CD4-positive, alpha-beta memory T cell (primary cell): ENCODE measurements around the gene GRAP2. TPM values are rescaled to one million over a fixed set of nuclear protein-coding genes. Genes with fewer than 3 reads are reported as not detected.

ENCODE experiments used
- CTCF ChIA-PET: fragments of 350-600 bp; sonication (Branson Sonifier 250); formaldehyde crosslinking; loops from one replicate; lab custom pipeline; 2021; ENCODE audit warnings: inconsistent platforms; ENCODE audit not compliant: partially characterized antibody; lab: Charles Lee
- POLR2A ChIA-PET: fragments of 350-600 bp; sonication (Branson Sonifier 250); formaldehyde crosslinking; loops from one replicate; lab custom pipeline; 2021; ENCODE audit not compliant: partially characterized antibody; lab: Charles Lee
- DNase-seq, 5 donors: peaks; one replicate each; pipeline versions ENCODE4 v3.0.0 to v3.0.0-alpha.2; 2020 to 2022; ENCODE audit warnings: mixed read lengths in 1 of 5
- H3K27ac ChIP-seq: one replicate; pipeline ENCODE4 v1.7.0; 2013; ENCODE audit warnings: low read depth, low read length
- H3K27me3 ChIP-seq: 2 replicates; pipeline ENCODE4 v1.7.0; 2013; ENCODE audit warnings: mild to moderate bottlenecking, low read length, moderate library complexity; ENCODE audit not compliant: insufficient read depth
- H3K36me3 ChIP-seq: 2 replicates; pipeline ENCODE4 v1.7.0; 2013; ENCODE audit warnings: mild to moderate bottlenecking, low read length, moderate library complexity; ENCODE audit not compliant: insufficient read depth
- H3K4me1 ChIP-seq: 2 replicates; pipeline ENCODE4 v1.7.0; 2013; ENCODE audit warnings: mild to moderate bottlenecking, low read length, moderate library complexity; ENCODE audit not compliant: insufficient read depth
- H3K4me3 ChIP-seq, 2 donors: one replicate each; pipeline ENCODE4 v1.7.0; 2013; ENCODE audit warnings: low read length in 2 of 2, mild to moderate bottlenecking in 1 of 2
- H3K9me3 ChIP-seq, 2 donors: one replicate each; pipeline ENCODE4 v1.7.0; 2013; ENCODE audit warnings: low read length in 2 of 2, control low read depth in 1 of 2; ENCODE audit not compliant: control insufficient read depth in 1 of 2
- H3K27ac Mint-ChIP-seq, 7 donors: one replicate each; pipeline ENCODE4 v1.8.0; 2020 to 2021; ENCODE audit warnings: mixed read lengths in 7 of 7, mild to moderate bottlenecking in 6 of 7, inconsistent platforms in 3 of 7, moderate library complexity in 3 of 7
- H3K27me3 Mint-ChIP-seq, 2 donors: one replicate each; pipeline ENCODE4 v1.8.0; 2020 to 2021; ENCODE audit warnings: mixed read lengths in 2 of 2
- H3K36me3 Mint-ChIP-seq, 2 donors: one replicate each; pipeline ENCODE4 v1.8.0; 2020 to 2021; ENCODE audit warnings: mixed read lengths in 2 of 2, inconsistent platforms in 1 of 2, mild to moderate bottlenecking in 1 of 2
- H3K4me1 Mint-ChIP-seq, 4 donors: one replicate each; pipeline ENCODE4 v1.8.0; 2020 to 2021; ENCODE audit warnings: mixed read lengths in 4 of 4, mild to moderate bottlenecking in 1 of 4
- H3K4me3 Mint-ChIP-seq, 8 donors: one replicate each; pipeline ENCODE4 v1.8.0; 2020 to 2021; ENCODE audit warnings: mixed read lengths in 8 of 8, mild to moderate bottlenecking in 7 of 8, moderate library complexity in 6 of 8, inconsistent platforms in 3 of 8
- H3K9me3 Mint-ChIP-seq, 8 donors: one replicate each; pipeline ENCODE4 v1.8.0; 2020 to 2021; ENCODE audit warnings: mixed read lengths in 8 of 8, mild to moderate bottlenecking in 5 of 8, inconsistent platforms in 3 of 8, moderate library complexity in 1 of 8
- intact Hi-C: fragments of 100-400 bp; cut with micrococcal nuclease; formaldehyde crosslinking; loops from one replicate; pipeline ENCODE4 v1.15.1; 2023
- polyA plus RNA-seq, 2 donors: library from polyadenylated mRNA; unstranded; fragments of 300-500 nt; fragmentation: Illumina TruSeq; gene quantifications; one replicate each; pipeline ENCODE4 v1.2.3, GENCODE V29; 2021
- total RNA-seq, 2 experiments: library from RNA; stranded (reverse); gene quantifications; one replicate each; pipeline ENCODE4 v1.2.3, GENCODE V29; 2021

GRAP2 gene
- total and polyA plus RNA-seq, 4 experiments from 2014 or later: 53.1 to 140 (median 110) TPM

DNA sequence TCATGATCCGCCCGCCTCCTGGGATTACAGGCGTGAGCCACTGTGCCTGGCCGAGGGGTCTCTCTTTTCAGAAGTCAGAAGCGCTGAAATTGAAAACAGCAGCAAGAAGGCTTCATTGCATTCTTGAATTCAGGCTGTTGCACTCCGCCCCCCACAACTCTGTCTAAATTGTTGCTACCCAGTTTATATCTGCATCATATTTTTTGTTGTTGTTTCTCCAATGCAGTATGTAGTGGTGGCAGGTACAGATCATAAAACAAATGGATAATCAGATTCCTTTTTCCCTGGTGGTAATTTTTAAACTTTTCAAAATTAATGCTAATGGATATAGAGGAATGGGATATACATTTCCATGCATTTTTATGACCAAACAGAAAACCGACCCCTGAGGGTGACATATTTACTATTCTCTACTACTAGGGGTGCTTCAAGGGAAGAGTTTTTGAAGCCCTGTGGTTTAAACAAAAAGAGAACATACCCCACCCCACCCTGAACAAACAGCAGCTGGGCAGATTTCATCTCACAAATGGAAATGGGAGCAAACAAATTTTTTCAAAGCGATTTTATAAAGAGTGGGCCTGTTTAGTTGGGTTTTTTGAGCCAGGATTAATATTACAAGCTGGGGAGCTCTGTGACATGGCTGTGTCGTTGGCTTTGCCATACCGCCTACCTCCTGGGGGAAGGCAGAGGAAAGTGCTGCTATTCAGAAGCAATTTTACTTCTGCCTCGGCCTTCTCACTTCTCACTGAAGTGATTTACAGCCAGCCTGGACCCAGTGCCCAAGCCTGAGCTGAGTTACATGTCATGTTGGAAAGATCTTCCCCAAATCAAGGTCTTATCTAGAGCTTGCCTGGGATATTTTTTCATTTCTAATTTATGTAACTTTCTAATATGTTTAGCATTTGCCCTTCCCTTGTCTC lies 43.3 kb downstream of the GRAP2 start:
- Mint-ChIP-seq H3K4me3 (peak overlapping the region in 7 of 8 donors; percentile 50 to 87 (median 76)), H3K36me3 (peaks cover 20 to 40% of the 10 kb centered on the region in 2 donors), H3K4me1 (peaks cover 70 to 96% (median 84%) of the 10 kb centered on the region in 4 donors), H3K27me3 (no peaks in the 10 kb centered on the region), H3K27ac (peak overlapping the region in 6 of 7 donors; percentile 68 to 94 (median 91)), H3K9me3 (no peaks in the 10 kb centered on the region)
- DNase-seq: peak in 1 of 5 donors; percentile 43
- H3K9me3 ChIP-seq: no peaks in the 10 kb centered on the region
- peak overlapping the region; percentile 27 for H3K27ac ChIP-seq
- intact Hi-C loops: loop anchor here (2.0 to 10.0 kb wide), 4 partner anchors 15 to 379 kb away; no protein-coding TSS in a partner anchor
- ChIA-PET CTCF (interaction anchor here (1.1 to 2.8 kb wide), 7 partner anchors 9 to 385 kb away, joined by 3 to 19 read pairs (median 10); no protein-coding TSS in a partner anchor), POLR2A (interaction anchor here (0.8 to 2.9 kb wide), 9 partner anchors 7 to 379 kb away, joined by 3 to 16 read pairs (median 4); partner anchors contain the start of gene GRAP2)
- no peaks in the 10 kb centered on the region for H3K27me3 ChIP-seq
- peaks cover 100% of the 10 kb centered on the region for H3K4me1 ChIP-seq
- H3K4me3 ChIP-seq: no peak overlapping the region
- H3K36me3 ChIP-seq: peaks cover 23% of the 10 kb centered on the region

DNA sequence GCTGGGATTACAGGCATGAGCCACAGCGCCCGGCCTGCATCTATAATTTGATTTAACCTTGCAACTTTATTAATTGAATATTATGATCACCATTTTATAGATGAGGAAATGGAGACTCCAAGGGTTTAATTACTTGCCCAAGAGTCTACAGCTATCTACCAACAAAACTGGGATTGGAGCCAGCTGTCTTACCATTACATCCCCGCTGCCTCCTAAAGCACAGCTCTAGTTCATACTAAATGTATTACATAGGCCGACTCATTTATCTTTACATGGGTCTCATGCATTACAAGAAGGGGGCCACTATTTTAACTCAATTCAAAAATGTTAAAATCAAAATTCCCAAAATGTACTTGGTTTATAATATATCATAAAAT lies 45.2 kb downstream of the GRAP2 start:
- DNase-seq: no peak
- Mint-ChIP-seq H3K4me1 (peaks cover 74 to 100% (median 88%) of the 10 kb centered on the region in 4 donors), H3K9me3 (no peaks in the 10 kb centered on the region), H3K4me3 (peak overlapping the region in 2 of 8 donors; percentile 62 to 87), H3K27me3 (no peaks in the 10 kb centered on the region), H3K27ac (peak overlapping the region in 5 of 7 donors; percentile 31 to 94 (median 74)), H3K36me3 (peaks cover 38 to 58% of the 10 kb centered on the region in 2 donors)
- intact Hi-C loops: loop anchor here (10.0 kb wide), 3 partner anchors 79 to 381 kb away; no protein-coding TSS in a partner anchor
- Histone ChIP-seq H3K9me3 (no peaks in the 10 kb centered on the region), H3K4me1 (peaks cover 100% of the 10 kb centered on the region), H3K27ac (no peak overlapping the region), H3K36me3 (peaks cover 28% of the 10 kb centered on the region), H3K27me3 (no peaks in the 10 kb centered on the region), H3K4me3 (no peak overlapping the region)
- ChIA-PET POLR2A (interaction anchor here (0.6 to 1.9 kb wide), 5 partner anchors 10 to 37 kb away, joined by 3 to 5 read pairs (median 4); no protein-coding TSS in a partner anchor), CTCF (interaction anchor here (0.9 to 1.8 kb wide), 9 partner anchors 9 to 411 kb away, joined by 3 to 9 read pairs (median 4); no protein-coding TSS in a partner anchor)

DNA sequence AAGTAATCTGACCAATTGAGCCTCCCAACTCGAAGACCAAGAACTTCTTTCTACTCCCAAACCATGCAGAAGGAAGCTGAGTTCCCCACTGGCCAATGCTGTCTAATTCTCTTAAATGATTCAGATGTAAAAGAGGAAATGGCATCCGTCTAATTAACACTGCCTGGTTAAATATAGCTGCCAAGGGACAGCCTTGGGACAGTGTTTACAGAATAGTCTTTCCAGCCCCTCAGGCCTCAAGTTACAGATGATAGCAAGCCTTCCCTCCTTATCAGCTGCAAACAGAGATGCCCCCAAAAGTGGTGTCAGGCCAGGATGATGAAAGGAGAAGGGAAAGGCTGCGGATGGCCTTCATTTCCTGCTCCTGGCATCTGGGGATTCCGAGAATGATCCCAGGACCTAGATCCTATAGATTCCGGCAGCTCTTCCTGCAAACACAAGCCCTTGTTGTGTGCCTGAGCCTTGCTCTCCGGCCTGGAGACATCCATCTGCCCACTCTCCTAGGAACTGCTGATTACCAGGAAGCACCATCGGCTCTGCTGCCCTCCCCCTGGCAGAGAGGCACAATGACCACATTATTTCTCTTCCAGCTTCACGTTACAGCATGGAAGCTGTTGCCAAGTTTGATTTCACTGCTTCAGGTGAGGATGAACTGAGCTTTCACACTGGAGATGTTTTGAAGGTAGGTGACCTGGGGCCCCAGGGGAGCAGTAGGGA lies 45.8 kb downstream of the GRAP2 start:
- Histone ChIP-seq H3K36me3 (peaks cover 28% of the 10 kb centered on the region), H3K27ac (peak overlapping the region; percentile 6), H3K4me1 (peaks cover 100% of the 10 kb centered on the region), H3K9me3 (no peaks in the 10 kb centered on the region), H3K4me3 (no peak overlapping the region), H3K27me3 (no peaks in the 10 kb centered on the region)
- Mint-ChIP-seq H3K36me3 (peaks cover 41 to 63% of the 10 kb centered on the region in 2 donors), H3K27me3 (no peaks in the 10 kb centered on the region), H3K4me1 (peaks cover 76 to 100% (median 90%) of the 10 kb centered on the region in 4 donors), H3K4me3 (peak overlapping the region; percentile 29 to 62 (median 43)), H3K9me3 (no peaks in the 10 kb centered on the region), H3K27ac (peak overlapping the region in 6 of 7 donors; percentile 60 to 94 (median 86))
- ChIA-PET CTCF (interaction anchor here (1.1 to 1.8 kb wide), 7 partner anchors 10 to 412 kb away, joined by 3 to 9 read pairs (median 4); no protein-coding TSS in a partner anchor), POLR2A (interaction anchor here (0.6 to 1.9 kb wide), 5 partner anchors 9 to 396 kb away, joined by 3 to 5 read pairs (median 4); no protein-coding TSS in a partner anchor)
- no peak for DNase-seq
- intact Hi-C loops: loop anchor here (10.0 kb wide), 3 partner anchors 78 to 382 kb away; no protein-coding TSS in a partner anchor

DNA sequence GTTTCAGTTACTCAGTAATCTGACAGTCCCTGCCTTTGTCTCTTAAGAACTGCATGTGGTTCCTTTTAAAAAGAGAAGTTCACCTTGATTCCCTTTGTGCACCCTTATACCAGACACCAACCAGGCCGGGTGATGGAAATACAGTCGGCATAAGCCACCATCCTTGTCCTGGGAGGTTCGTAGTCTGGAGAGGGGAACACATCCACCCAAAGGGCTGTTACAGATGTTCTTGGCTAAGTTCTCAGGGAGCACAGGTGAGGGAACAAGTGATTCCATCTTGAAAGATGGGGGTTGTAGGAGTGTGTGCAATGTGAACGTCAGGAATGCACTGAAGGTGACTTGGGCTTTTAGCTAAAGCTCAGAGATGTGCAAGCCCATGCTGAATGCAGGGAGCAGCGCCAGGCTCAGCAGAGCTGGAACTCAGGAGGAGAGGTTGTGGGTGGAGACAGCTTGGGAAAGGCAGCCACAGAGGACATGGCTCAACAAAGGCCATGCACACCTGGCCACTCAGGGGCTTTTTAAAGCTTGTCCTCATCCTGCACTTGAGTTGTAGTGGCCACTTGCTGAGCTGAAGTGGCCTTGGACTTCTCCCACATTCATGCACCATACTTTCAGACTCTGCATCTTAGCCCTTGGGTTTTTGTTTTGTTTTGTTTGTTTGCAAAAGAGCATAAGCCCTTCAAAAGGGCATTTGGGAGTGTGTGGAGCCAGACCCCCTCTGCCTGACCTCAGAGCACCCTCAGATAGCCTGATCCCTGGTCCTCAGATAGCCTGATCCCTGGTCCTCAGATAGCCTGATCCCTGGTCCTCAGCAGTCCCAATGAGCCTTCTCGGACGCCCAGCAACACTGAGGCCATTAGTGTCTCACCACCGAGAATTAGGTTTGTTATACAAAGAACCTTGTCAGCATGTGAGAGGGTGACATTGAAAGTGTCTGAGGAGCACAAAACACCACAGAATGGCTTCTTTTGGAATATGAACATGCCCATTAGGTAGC lies 46.6 kb downstream of the GRAP2 start:
- H3K36me3 Mint-ChIP-seq: peaks cover 41 to 66% of the 10 kb centered on the region in 2 donors

DNA sequence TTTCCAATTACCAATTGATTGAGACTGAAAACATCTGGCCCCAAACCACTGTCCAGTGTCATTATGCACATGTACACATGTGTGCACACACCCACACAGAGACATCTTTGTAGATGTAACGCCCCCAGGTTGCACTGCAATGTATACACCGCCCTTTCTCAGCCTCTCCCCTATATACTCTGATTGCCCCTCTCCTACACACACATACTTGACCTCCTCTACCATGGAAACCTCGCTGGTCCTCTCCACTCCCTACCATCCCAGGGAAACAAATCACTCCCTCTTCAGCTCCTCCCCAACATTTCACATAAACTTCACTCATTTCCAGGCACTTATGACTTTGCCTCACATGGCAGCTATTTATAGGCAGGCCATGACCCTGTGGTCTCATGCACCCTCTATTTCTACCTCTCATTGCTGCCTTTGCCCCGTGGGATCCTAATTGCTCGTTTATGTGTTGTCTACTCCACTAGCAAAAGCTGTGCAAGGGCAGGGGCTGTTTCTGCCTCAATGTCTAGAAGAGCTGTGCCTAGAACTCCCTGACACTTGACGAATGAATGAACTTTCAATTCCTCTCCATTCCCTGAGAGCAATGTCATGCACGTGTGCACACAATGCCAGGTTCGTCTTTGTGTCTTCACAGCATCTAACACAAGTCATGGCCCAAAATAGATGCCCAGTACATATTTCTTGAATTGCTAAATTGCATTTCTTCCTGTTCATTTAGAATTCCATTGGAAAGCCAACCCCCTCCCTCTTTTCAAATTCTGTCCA lies 49.3 kb downstream of the GRAP2 start:
- CTCF ChIA-PET: interaction anchor here (0.7 to 5.3 kb wide), 9 partner anchors 8 to 415 kb away, joined by 3 to 18 read pairs (median 4); no protein-coding TSS in a partner anchor
- peak overlapping the region; percentile 71 to 90 (median 82) for H3K27ac Mint-ChIP-seq

More for the DNA sequence above, 46.6 kb downstream of the GRAP2 start:
- peak overlapping the region in 7 of 8 donors; percentile 39 to 62 (median 44) for H3K4me3 Mint-ChIP-seq
- H3K27ac Mint-ChIP-seq: peak overlapping the region; percentile 74 to 94 (median 88)
- no peaks in the 10 kb centered on the region for H3K27me3 Mint-ChIP-seq
- no peaks in the 10 kb centered on the region for H3K9me3 ChIP-seq
- no peak overlapping the region for H3K4me3 ChIP-seq
- H3K4me1 Mint-ChIP-seq: peaks cover 78 to 100% (median 91%) of the 10 kb centered on the region in 4 donors
- intact Hi-C loops: loop anchor here (10.0 kb wide), 3 partner anchors 77 to 383 kb away; no protein-coding TSS in a partner anchor
- peaks cover 100% of the 10 kb centered on the region for H3K4me1 ChIP-seq
- ChIA-PET POLR2A (interaction anchor here (1.1 to 1.9 kb wide), 2 partner anchors 13 to 395 kb away, joined by 3 to 5 read pairs; no protein-coding TSS in a partner anchor), CTCF (interaction anchor here (0.8 to 1.8 kb wide), 4 partner anchors 15 to 78 kb away, joined by 3 to 9 read pairs (median 3); no protein-coding TSS in a partner anchor)
- H3K27ac ChIP-seq: peak overlapping the region; percentile 6
- no peaks in the 10 kb centered on the region for H3K27me3 ChIP-seq
- no peak for DNase-seq
- no peaks in the 10 kb centered on the region for H3K9me3 Mint-ChIP-seq
- peaks cover 28% of the 10 kb centered on the region for H3K36me3 ChIP-seq

More for the DNA sequence above, 49.3 kb downstream of the GRAP2 start:
- Histone ChIP-seq H3K9me3 (no peaks in the 10 kb centered on the region), H3K36me3 (peaks cover 32% of the 10 kb centered on the region), H3K4me1 (peaks cover 100% of the 10 kb centered on the region), H3K27ac (no peak overlapping the region), H3K4me3 (no peak overlapping the region), H3K27me3 (no peaks in the 10 kb centered on the region)
- Mint-ChIP-seq H3K9me3 (no peaks in the 10 kb centered on the region), H3K27me3 (no peaks in the 10 kb centered on the region), H3K36me3 (peaks cover 55 to 77% of the 10 kb centered on the region in 2 donors), H3K4me3 (peak overlapping the region in 7 of 8 donors; percentile 6 to 84 (median 69)), H3K4me1 (peaks cover 74 to 98% (median 86%) of the 10 kb centered on the region in 4 donors)
- DNase-seq: no peak
- intact Hi-C loops: loop anchor here (10.0 kb wide), 3 partner anchors 75 to 385 kb away; no protein-coding TSS in a partner anchor
- POLR2A ChIA-PET: interaction anchor here (0.9 to 2.3 kb wide), 8 partner anchors 8 to 53 kb away, joined by 3 to 12 read pairs (median 4); no protein-coding TSS in a partner anchor
